Vagina (tissue), 2 donors: ENCODE measurements around the gene MAML2. TPM values are rescaled to one million over a fixed set of nuclear protein-coding genes. Genes with fewer than 3 reads are reported as not detected.

Experiments
- DNase-seq, 2 donors: peaks; one replicate each; pipeline ENCODE4 v3.0.0-alpha.2; 2017; ENCODE audit errors: extremely low spot score in 2 of 2
- H3K27ac ChIP-seq: fragments of 200-600 bp; sonication (generic); one replicate; pipeline ENCODE4 v1.5.1; 2019
- H3K27me3 ChIP-seq: fragments of 200-600 bp; sonication (generic); one replicate; pipeline ENCODE4 v1.5.1; 2019
- H3K36me3 ChIP-seq, 2 donors: fragments of 200-600 bp; sonication (generic); one replicate each; pipeline ENCODE4 v1.5.1; 2017 to 2019
- H3K4me1 ChIP-seq: fragments of 200-600 bp; sonication (generic); one replicate; pipeline ENCODE4 v1.5.1; 2019
- H3K4me3 ChIP-seq, 2 donors: fragments of 200-600 bp; sonication (generic); 1 replicate in 1 of 2; 2 replicates in 1 of 2; pipeline ENCODE4 v1.5.1; 2016 to 2019
- H3K9me3 ChIP-seq: fragments of 200-600 bp; sonication (generic); one replicate; pipeline ENCODE4 v1.5.1; 2019
- CTCF ChIP-seq, 3 experiments: fragments of 450-650 bp in 2 of 3; fragments of 200-600 bp in 1 of 3; sonication (generic) in 1 of 3; IDR thresholded peaks; one replicate each; pipeline ENCODE4 v1.5.1; 2017 to 2019; ENCODE audit warnings: antibody characterized with exemption in 3 of 3, mild to moderate bottlenecking in 2 of 3, moderate library complexity in 2 of 3
- POLR2A ChIP-seq, 2 donors: fragments of 450-650 bp; IDR thresholded peaks; one replicate each; pipeline ENCODE4 v1.6.1; 2017; ENCODE audit warnings: antibody characterized with exemption in 2 of 2, mild to moderate bottlenecking in 2 of 2, moderate library complexity in 2 of 2
- POLR2AphosphoS5 ChIP-seq, 2 donors: sonication (generic); formaldehyde crosslinking; IDR thresholded peaks; one replicate each; pipeline ENCODE4 v1.9.0; 2017; ENCODE audit warnings: antibody characterized with exemption in 2 of 2, mild to moderate bottlenecking in 2 of 2, low read depth in 1 of 2; ENCODE audit not compliant: insufficient read depth in 1 of 2
- intact Hi-C: fragments of 100-400 bp; cut with DNase I; formaldehyde crosslinking; loops from one replicate; pipeline ENCODE4 v1.15.1; 2023
- total RNA-seq: library from RNA; depleted of rRNA; stranded (reverse); fragments of >200 nt; gene quantifications from one replicate; pipeline ENCODE4 v1.2.3, GENCODE V29; 2016

Gene MAML2
- total RNA-seq, 1 donor from 2014 or later = 36.3 TPM

DNA sequence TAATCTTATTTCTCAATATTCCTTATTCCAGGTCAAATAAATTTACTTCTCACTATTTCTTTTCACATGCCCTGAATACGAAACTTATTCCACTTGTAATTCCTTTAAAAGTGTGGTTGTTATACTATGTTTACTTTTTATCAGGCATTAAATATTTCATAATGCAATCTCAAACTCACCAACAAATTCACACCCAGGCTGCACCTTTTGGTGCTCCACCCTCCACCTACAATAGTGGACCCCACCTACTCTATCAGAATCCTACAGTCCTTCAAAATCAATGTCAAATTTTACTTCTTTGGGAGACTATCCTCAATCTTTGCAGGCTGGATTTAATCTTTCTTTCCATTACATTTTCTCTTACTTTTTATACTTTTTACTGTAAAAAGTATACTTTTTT lies 353.2 kb downstream of the MAML2 start:
- Histone ChIP-seq H3K4me1 (peaks cover 20% of the 10 kb centered on the region), H3K9me3 (no peaks in the 10 kb centered on the region), H3K27me3 (no peaks in the 10 kb centered on the region), H3K27ac (no peak overlapping the region), H3K36me3 (peaks cover 0 to 8% of the 10 kb centered on the region in 2 donors), H3K4me3 (no peak overlapping the region)
- no peak for DNase-seq
- no peak for TF ChIP-seq POLR2AphosphoS5 (IDR thresholded peaks at IDR 0.05; ENCODE audit: insufficient read depth in 1 of 2, low read depth in 1 of 2)
- TF ChIP-seq CTCF (IDR thresholded peaks at IDR 0.05) = no peak
- TF ChIP-seq POLR2A (IDR thresholded peaks at IDR 0.05) = no peak
- intact Hi-C loops = no loop called here

- intact Hi-C loops = no loop called here
- TF ChIP-seq CTCF (IDR thresholded peaks at IDR 0.05) = no peak
- TF ChIP-seq POLR2A (IDR thresholded peaks at IDR 0.05) = no peak
- TF ChIP-seq POLR2AphosphoS5 (IDR thresholded peaks at IDR 0.05; ENCODE audit: insufficient read depth in 1 of 2, low read depth in 1 of 2) = no peak
- no peaks in the 10 kb centered on the region for H3K27me3 ChIP-seq
Measured at GRCh38 chr11:95989076-95989605, 353.9 kb downstream of the MAML2 start.

GRCh38 chr11:95985174-95985808 lies 357.7 kb downstream of the MAML2 start:
- TF ChIP-seq POLR2AphosphoS5 (IDR thresholded peaks at IDR 0.05; ENCODE audit: insufficient read depth in 1 of 2, low read depth in 1 of 2) (no peak), CTCF (IDR thresholded peaks at IDR 0.05) (no peak), POLR2A (IDR thresholded peaks at IDR 0.05) (no peak)
- Histone ChIP-seq H3K27me3 (no peaks in the 10 kb centered on the region), H3K27ac (no peak overlapping the region), H3K36me3 (peaks cover 0 to 33% of the 10 kb centered on the region in 2 donors), H3K4me1 (no peaks in the 10 kb centered on the region), H3K9me3 (no peaks in the 10 kb centered on the region), H3K4me3 (no peak overlapping the region)
- DNase-seq = no peak
- intact Hi-C loops = no loop called here

More at GRCh38 chr11:95989076-95989605, 353.9 kb downstream of the MAML2 start:
- DNase-seq = no peak
- no peaks in the 10 kb centered on the region for H3K9me3 ChIP-seq
- peaks cover 0 to 15% of the 10 kb centered on the region in 2 donors for H3K36me3 ChIP-seq
- peaks cover 18% of the 10 kb centered on the region for H3K4me1 ChIP-seq
- no peak overlapping the region for H3K4me3 ChIP-seq
- no peak overlapping the region for H3K27ac ChIP-seq

DNA sequence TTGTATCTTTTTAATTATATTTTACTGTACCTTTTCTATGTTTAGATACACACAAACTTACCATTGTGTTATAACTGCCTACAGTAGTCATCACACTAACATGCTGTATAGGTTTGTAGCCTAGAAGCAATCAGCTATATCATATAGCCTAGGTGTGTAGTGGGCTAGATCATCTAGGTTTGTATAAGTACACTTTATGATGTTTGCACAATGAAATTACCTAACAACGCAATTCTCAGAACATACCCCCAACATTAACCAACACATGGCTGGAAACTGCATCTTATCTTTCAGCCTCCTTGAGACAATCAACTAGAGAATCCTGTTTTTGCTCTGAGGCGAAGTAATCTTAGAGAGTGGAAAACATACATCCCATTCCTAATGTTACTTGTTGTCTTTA lies 358.9 kb downstream of the MAML2 start:
- no peak for TF ChIP-seq CTCF (IDR thresholded peaks at IDR 0.05)
- intact Hi-C loops = no loop called here
- Histone ChIP-seq H3K4me1 (no peaks in the 10 kb centered on the region), H3K9me3 (no peaks in the 10 kb centered on the region), H3K27me3 (no peaks in the 10 kb centered on the region), H3K27ac (no peak overlapping the region), H3K36me3 (peaks cover 0 to 40% of the 10 kb centered on the region in 2 donors), H3K4me3 (no peak overlapping the region)
- no peak for DNase-seq

- TF ChIP-seq CTCF (IDR thresholded peaks at IDR 0.05) (no peak), POLR2A (IDR thresholded peaks at IDR 0.05) (no peak), POLR2AphosphoS5 (IDR thresholded peaks at IDR 0.05; ENCODE audit: insufficient read depth in 1 of 2, low read depth in 1 of 2) (no peak)
- intact Hi-C loops = no loop called here
- Histone ChIP-seq H3K4me3 (no peak overlapping the region), H3K9me3 (no peaks in the 10 kb centered on the region), H3K27me3 (no peaks in the 10 kb centered on the region), H3K27ac (no peak overlapping the region), H3K36me3 (peaks cover 0 to 28% of the 10 kb centered on the region in 2 donors), H3K4me1 (no peaks in the 10 kb centered on the region)
- DNase-seq = no peak
Measured at GRCh38 chr11:95977534-95978174, 365.3 kb downstream of the MAML2 start.
